Neural progenitor cell (in vitro differentiated cells): ENCODE data around the gene CBX6. TPM values are rescaled to one million over a fixed set of nuclear protein-coding genes. Genes with fewer than 3 reads are reported as not detected.

Experiments used
- DNase-seq: peaks from one replicate; pipeline ENCODE4 v3.0.0-alpha.2; 2016; ENCODE audit warnings: low spot score
- H2AFZ ChIP-seq: fragments of 200-600 bp; sonication (generic); replicated peaks from 2 replicates; pipeline ENCODE4 v1.6.1; 2016; ENCODE audit warnings: antibody characterized with exemption
- H3F3A ChIP-seq: fragments of 200-600 bp; sonication (generic); 2 replicates; pipeline ENCODE4 v1.6.1; 2016; ENCODE audit warnings: antibody characterized with exemption, low read depth
- H3K27ac ChIP-seq: fragments of 200-600 bp; sonication (generic); 2 replicates; pipeline ENCODE4 v1.5.1; 2016; ENCODE audit warnings: mild to moderate bottlenecking
- H3K27me3 ChIP-seq: fragments of 200-600 bp; sonication (generic); 2 replicates; pipeline ENCODE4 v1.6.1; 2016; ENCODE audit warnings: mild to moderate bottlenecking, moderate library complexity
- H3K36me3 ChIP-seq: fragments of 200-600 bp; sonication (generic); 2 replicates; pipeline ENCODE4 v1.5.1; 2016
- H3K4me1 ChIP-seq: fragments of 200-600 bp; sonication (generic); 2 replicates; pipeline ENCODE4 v1.6.1; 2016; ENCODE audit warnings: mixed run types
- H3K4me2 ChIP-seq: fragments of 200-600 bp; sonication (generic); 2 replicates; pipeline ENCODE4 v1.6.1; 2016
- H3K4me3 ChIP-seq: fragments of 200-600 bp; sonication (generic); 2 replicates; pipeline ENCODE4 v1.5.1; 2016
- H3K79me2 ChIP-seq: fragments of 200-600 bp; sonication (generic); 2 replicates; pipeline ENCODE4 v1.6.1; 2016; ENCODE audit warnings: low read depth
- H3K9ac ChIP-seq: fragments of 200-600 bp; sonication (generic); 2 replicates; pipeline ENCODE4 v1.6.1; 2016
- H3K9me3 ChIP-seq: fragments of 200-600 bp; sonication (generic); 2 replicates; pipeline ENCODE4 v1.5.1; 2016; ENCODE audit warnings: low read depth
- H4K20me1 ChIP-seq: fragments of 200-600 bp; sonication (generic); 2 replicates; pipeline ENCODE4 v1.6.1; 2016; ENCODE audit warnings: low read depth
- H3K27ac Mint-ChIP-seq: 3 replicates; pipeline ENCODE4 v1.8.0; 2021; ENCODE audit warnings: mixed read lengths
- H3K27me3 Mint-ChIP-seq: 2 replicates; pipeline ENCODE4 v1.8.0; 2022; ENCODE audit warnings: low read depth, mild to moderate bottlenecking, inconsistent platforms, moderate library complexity, mixed read lengths; ENCODE audit not compliant: insufficient read depth
- H3K36me3 Mint-ChIP-seq: 3 replicates; pipeline ENCODE4 v1.8.0; 2021; ENCODE audit warnings: mixed read lengths
- H3K4me1 Mint-ChIP-seq: 3 replicates; pipeline ENCODE4 v1.8.0; 2021; ENCODE audit warnings: mixed read lengths
- H3K4me3 Mint-ChIP-seq: 3 replicates; pipeline ENCODE4 v1.8.0; 2021; ENCODE audit warnings: mild to moderate bottlenecking, moderate library complexity, mixed read lengths
- H3K9me3 Mint-ChIP-seq: 3 replicates; pipeline ENCODE4 v1.8.0; 2020; ENCODE audit warnings: mixed read lengths
- CTCF ChIP-seq: fragments of 200-600 bp; sonication (generic); IDR thresholded peaks from 2 replicates; pipeline ENCODE4 v1.5.1; 2017; ENCODE audit warnings: antibody characterized with exemption, mild to moderate bottlenecking
- EZH2 ChIP-seq: fragments of 200-600 bp; sonication (generic); IDR thresholded peaks from 2 replicates; pipeline ENCODE4 v1.6.1; 2017; ENCODE audit warnings: antibody characterized with exemption, mild to moderate bottlenecking, moderate library complexity
- EZH2phosphoT487 ChIP-seq: fragments of 200-600 bp; sonication (generic); IDR thresholded peaks from 2 replicates; pipeline ENCODE4 v1.6.1; 2017; ENCODE audit warnings: antibody characterized with exemption
- total RNA-seq: library from RNA; depleted of rRNA; stranded (reverse); fragments of >200 nt; gene quantifications from 2 replicates; pipeline ENCODE4 v1.2.3, GENCODE V29; 2015; ENCODE audit warnings: low replicate concordance

Gene CBX6
- total RNA-seq, 1 donor from 2014 or later: 14.0 TPM

GRCh38 chr22:38827510-38827909, 44.5 kb downstream of the CBX6 start:
- Histone ChIP-seq H2AFZ (no peak overlapping the region), H3K9ac (no peak overlapping the region), H3K36me3 (no peaks in the 10 kb centered on the region), H3K4me3 (no peak overlapping the region), H3K9me3 (no peaks in the 10 kb centered on the region), H3F3A (no peaks in the 10 kb centered on the region), H3K27me3 (no peaks in the 10 kb centered on the region), H4K20me1 (peaks cover 15% of the 10 kb centered on the region), H3K4me1 (no peaks in the 10 kb centered on the region), H3K27ac (no peak overlapping the region), H3K4me2 (no peak overlapping the region), H3K79me2 (no peaks in the 10 kb centered on the region)
- TF ChIP-seq EZH2phosphoT487 (no peak), CTCF (no peak), EZH2 (no peak)
- no peak for DNase-seq
- H3K4me3 Mint-ChIP-seq: no peak overlapping the region
- no peak overlapping the region for H3K27ac Mint-ChIP-seq
- H3K36me3 Mint-ChIP-seq: no peaks in the 10 kb centered on the region
- peaks cover 7% of the 10 kb centered on the region for H3K4me1 Mint-ChIP-seq
- no peaks in the 10 kb centered on the region for H3K9me3 Mint-ChIP-seq
- peaks cover 10% of the 10 kb centered on the region for H3K27me3 Mint-ChIP-seq

- Mint-ChIP-seq H3K36me3 (no peaks in the 10 kb centered on the region), H3K27me3 (peaks cover 8% of the 10 kb centered on the region), H3K4me3 (no peak overlapping the region), H3K27ac (no peak overlapping the region), H3K9me3 (no peaks in the 10 kb centered on the region), H3K4me1 (peaks cover 6% of the 10 kb centered on the region)
- Histone ChIP-seq H3K79me2 (no peaks in the 10 kb centered on the region), H4K20me1 (peaks cover 15% of the 10 kb centered on the region), H3K36me3 (no peaks in the 10 kb centered on the region), H3K27me3 (no peaks in the 10 kb centered on the region), H3K4me2 (no peak overlapping the region), H3K9me3 (no peaks in the 10 kb centered on the region), H3K9ac (no peak overlapping the region), H3K4me1 (no peaks in the 10 kb centered on the region), H2AFZ (no peak overlapping the region), H3K4me3 (no peak overlapping the region), H3F3A (no peaks in the 10 kb centered on the region), H3K27ac (no peak overlapping the region)
- DNase-seq: no peak
- TF ChIP-seq EZH2: no peak
- no peak for TF ChIP-seq EZH2phosphoT487
- no peak for TF ChIP-seq CTCF
Measured at GRCh38 chr22:38826801-38827200, 45.2 kb downstream of the CBX6 start.

GRCh38 chr22:38826386-38826785, 45.6 kb downstream of the CBX6 start:
- Mint-ChIP-seq H3K4me3 (no peak overlapping the region), H3K27ac (no peak overlapping the region), H3K9me3 (no peaks in the 10 kb centered on the region), H3K36me3 (no peaks in the 10 kb centered on the region), H3K4me1 (peaks cover 5% of the 10 kb centered on the region), H3K27me3 (peaks cover 10% of the 10 kb centered on the region)
- no peaks in the 10 kb centered on the region for H3K27me3 ChIP-seq
- peaks cover 15% of the 10 kb centered on the region for H4K20me1 ChIP-seq
- no peak overlapping the region for H3K9ac ChIP-seq
- H3K4me3 ChIP-seq: no peak overlapping the region
- H3K4me2 ChIP-seq: no peak overlapping the region
- H3K4me1 ChIP-seq: no peaks in the 10 kb centered on the region
- TF ChIP-seq EZH2phosphoT487: no peak
- no peak for TF ChIP-seq EZH2
- TF ChIP-seq CTCF: no peak
- H2AFZ ChIP-seq: no peak overlapping the region
- H3K36me3 ChIP-seq: no peaks in the 10 kb centered on the region
- no peaks in the 10 kb centered on the region for H3K79me2 ChIP-seq
- H3K27ac ChIP-seq: no peak overlapping the region
- no peaks in the 10 kb centered on the region for H3F3A ChIP-seq
- no peaks in the 10 kb centered on the region for H3K9me3 ChIP-seq
- no peak for DNase-seq
